NOMO-1 treated with DMSO at 0.1 percent for 48 hours (cell line): Measurements from ENCODE around the gene CHD9NB.
A peak's percentile ranks its signal among the peaks of the same experiment; 100 is the strongest.

Source experiments
- DNase-seq: peaks from one replicate; lab custom pipeline; 2025; ENCODE audit not compliant: unreplicated experiment; lab: John Stamatoyannopoulos, UW

Gene CHD9NB

DNA sequence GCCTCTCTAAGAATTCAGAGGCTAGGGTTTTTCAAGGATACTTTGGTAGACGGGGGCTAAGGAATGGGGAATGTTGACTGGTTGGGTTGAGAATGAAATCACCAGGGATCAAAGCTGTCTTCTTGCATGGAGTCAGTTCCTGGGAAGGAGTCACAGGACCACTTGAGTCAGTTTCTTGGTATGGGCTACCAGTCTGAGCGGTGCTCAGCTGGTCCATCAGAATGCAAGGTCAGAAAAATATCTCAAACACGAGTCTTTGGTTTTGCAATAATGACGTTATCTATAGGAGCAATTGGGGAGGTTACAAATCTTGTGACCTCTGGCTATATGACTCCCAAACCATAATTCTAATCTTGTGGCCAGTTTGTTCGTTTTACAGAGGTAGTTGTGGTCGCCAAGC lies 18.4 kb downstream of the CHD9NB start:
- DNase-seq = no peak

DNA sequence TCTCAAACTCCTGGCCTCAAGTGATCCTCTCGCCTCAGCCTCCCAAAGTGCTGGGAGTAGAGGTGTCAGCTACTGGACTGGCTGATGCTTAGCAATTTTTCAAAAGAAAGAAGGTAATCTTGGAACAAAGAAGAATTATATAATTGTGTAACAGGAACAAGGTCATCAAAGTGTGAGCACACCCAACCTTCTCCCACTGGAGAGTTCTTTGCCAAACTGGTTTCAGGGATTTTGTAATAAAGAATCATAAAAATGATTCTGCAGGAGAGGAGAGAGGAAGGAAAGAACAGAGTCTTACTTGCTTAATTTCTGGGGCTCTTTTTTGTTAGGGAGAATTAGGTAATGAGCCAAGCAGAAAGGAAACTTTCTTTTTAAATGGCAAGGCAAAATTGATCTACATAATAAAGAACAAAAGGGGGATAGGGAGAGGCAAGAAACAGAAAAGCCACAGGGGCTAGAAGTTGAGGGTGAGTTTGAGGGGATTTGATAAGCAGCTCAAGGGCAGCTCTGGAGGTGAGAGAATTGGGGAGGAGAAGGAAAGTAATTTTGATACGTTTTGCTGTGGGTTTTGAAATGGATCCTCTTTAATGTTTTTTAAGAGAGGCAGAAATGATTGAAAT lies 21.3 kb downstream of the CHD9NB start:
- DNase-seq = no peak

DNA sequence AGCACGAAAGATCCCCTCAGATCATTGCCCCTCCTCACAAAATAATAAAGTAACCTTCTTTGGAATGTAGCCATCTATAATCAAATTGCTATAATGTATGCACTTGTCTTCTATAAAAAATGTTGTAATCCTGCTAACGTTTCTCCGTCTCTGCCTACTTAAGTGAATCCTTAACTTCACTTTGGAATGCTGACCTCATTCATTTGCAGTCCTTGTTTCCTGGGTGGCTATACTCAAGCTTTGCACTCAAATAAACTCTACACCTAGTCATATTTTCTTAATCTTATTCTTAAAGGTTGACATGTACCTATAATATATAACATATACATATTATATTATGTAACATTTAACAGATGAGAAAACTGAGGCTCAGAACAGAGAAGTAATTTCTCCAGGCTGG lies 22.7 kb downstream of the CHD9NB start:
- no peak for DNase-seq

DNA sequence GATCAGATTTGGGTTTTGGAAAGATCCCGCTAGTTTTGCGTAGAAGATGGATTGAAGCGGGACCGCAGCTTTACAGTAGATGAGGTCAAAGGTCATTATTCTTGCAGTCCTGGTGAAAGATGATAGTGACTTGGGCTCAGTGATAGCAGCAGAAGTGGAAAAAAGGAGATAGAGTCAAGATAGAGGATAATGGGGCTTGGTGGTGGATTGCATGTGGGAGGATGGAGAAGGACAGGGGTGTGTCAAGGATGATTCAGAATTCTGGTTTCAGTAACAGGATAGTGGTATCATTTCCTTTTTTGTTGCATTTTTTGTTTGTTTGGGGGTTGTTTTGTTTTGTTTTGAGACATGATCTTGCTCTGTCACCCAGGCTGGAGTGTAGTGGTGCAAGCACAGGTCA lies 28.7 kb downstream of the CHD9NB start:
- no peak for DNase-seq

DNA sequence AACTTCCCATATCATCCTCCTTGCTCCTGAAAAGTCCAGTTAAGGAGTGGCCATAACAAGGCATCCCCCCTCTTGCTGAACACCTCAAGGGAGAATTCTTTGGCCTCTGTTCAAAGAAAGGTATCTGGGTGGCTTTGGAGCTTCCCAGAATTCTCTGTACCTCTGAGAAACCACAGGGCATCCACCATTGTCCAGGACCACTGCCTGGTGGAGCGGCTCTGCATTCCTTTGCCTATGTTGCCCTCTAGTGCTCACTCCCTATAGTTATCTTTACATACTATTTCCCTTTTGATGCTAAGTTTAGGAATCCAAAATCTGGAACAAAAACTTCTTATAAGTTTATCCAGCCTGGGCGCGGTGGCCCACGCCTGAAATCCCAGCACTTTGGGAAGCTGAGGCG lies 30.3 kb downstream of the CHD9NB start:
- peak; percentile 27 for DNase-seq

DNA sequence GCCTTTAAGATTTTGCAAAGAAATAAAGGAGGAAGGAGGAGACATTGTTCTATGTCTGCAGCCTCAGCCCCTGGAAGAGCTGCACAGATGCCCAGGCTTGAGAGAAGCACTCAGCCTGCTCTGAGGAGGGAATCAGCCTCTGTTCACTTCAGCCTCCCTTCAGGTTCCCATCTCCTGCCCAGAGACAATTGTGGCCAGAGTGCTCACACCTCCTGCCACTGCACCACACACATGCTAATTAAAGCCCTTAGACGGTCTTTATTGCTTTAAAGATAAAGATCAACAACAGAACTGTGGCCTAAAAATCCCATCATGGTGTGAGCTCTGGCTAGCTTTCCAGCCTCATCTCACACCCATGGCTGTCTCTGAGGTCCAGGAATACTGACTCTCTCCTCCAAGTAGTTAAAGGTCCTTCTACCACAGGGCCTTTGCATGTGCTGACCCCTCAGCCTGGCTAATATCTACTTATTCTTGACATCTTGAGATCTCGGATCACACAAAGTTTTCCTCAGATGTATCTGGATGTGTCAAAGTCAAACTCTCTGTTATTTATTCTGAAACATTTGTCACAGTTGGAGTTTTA lies 33.8 kb downstream of the CHD9NB start:
- DNase-seq = no peak

DNA sequence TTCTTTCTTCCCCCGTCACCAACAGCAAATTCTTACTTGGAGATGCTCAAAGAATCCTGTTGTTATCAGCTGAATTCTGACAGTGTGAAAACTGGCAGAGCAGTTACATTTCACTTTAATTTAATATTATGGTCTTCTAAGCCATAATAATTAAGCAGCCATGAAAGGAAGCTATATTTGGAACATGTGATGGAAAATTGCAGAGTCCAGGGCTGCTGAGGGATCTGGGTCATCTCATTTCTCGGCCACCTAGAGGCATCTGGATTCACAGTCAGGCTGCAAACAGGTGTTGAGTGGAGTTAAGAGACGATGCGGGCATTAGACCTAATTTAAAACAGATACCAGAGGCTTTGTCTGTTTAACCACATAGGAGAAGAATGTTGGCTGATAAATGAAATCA lies 38.4 kb downstream of the CHD9NB start:
- no peak for DNase-seq

DNA sequence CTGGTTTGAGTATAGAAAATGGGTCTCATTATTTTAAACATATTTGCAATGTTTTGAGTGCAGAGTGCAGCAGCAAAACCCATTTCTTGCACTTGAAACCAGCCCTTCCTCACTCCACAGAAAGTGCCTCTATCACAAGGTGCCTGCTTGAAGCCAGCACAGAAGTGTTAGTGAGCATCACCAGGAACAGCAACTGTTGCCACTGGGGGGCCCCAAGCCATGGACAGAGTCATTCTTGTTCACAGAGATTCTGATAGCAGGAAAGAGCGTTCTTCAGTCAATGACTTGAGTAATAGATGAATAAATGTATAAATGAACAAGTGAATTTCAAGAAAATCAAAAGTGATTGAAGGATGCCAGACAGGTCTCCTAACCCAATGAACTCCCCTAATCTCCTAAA lies 45.6 kb downstream of the CHD9NB start:
- no peak for DNase-seq

DNA sequence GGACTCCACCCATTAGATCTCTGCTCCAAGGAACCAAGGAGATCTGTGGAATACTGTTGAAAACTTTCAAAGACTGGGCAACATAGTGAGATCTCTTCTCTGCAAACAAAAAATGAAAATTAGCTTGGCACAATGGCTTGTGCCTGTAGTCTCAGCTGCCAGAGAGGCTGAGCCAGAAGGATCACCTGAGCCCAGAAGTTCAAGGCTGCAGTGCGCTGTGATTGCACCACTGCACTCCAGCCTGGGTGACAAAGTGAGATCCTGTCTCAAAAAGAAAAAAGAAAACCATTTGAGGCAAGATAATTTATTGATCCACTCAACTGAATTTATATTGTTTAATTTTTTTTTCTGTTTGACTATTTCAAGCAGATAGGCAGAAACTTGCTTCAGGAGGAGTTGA lies 54.8 kb downstream of the CHD9NB start:
- DNase-seq = no peak

DNA sequence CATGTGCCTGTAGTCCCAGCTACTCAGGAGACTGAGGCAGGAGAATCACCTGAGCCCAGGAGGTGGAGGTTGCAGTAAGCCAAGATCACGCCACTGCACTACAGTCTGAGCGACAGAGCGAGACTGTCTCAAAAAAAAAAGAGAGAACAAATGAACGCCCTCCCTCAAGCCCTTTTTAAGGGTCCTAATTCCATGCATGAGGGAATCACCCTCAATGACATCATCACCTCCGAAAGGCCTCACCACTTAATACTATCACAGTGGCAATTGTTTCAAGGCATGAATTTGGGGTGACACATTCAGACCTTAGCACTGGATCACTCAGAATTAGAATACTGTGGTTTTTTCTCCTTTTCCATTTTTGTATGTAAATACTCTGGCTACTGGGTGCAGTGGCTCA lies 57.8 kb downstream of the CHD9NB start:
- DNase-seq = no peak

DNA sequence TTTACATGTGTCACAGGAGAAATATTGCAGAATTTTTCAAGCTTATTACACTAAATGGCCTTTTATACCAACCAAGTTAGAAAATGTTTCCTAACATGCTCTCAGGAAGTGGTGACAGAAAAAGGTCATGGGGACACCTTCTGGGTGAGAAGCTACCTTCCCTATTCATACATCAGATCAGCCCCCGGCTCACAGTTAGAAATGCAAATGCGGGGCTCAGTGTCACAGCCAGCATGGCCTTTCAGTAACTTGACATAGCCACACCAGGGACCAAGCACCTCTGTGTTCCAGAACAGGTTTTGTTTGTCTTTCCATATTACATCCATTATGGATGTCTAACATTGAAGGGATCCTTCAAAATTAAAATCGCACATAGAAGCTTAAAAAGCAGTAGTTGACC lies 59.5 kb downstream of the CHD9NB start:
- no peak for DNase-seq

DNA sequence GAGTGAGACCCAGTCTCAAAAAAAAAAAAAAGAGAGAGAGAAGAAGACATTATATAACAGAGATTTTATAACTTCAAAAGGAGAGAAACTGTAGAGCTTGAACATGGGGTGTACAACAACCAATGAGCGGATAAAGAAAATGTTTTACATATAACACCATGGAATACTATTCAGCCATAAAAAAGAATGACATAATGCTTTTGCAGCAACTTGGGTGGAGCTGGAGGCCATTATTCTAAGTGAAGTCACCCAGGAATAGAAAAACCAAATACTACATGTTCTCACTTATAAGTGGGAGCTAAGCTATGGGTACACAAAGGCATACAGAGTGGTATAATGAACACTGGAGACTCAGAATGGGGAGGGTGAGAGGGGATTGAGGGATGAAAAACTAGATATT lies 61.1 kb downstream of the CHD9NB start:
- no peak for DNase-seq
